ENCODE data around the gene IPO7. TPM values are rescaled to one million over a fixed set of nuclear protein-coding genes. Genes with fewer than 3 reads are reported as not detected.

IPO7 gene
- total and polyA plus RNA-seq, 2 of the 13 experiments (the other 11 are each of a cell fraction or from before 2014, with no cell fraction given) = 59.4 to 98.4 TPM

DNA sequence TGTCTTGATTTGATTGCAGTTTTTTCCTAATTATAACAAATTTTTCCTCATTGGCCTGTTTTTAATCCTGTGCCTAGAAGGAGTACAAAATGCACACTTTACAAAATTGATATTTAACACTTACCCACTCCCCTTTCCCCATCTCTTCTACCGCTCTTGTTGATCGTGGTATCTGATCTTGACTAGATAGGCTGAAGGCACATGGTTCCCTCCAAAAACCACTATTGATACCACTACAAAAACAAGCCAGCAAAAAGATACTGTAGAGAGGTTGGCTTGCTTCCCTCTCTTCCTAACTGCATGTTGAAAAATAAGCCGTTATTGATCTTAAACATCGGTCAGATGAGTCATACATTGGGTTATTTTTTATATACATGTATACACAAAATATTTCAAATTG lies 61.8 kb downstream of the IPO7 start (continued):
- TF ChIP-seq, protein P1, sequence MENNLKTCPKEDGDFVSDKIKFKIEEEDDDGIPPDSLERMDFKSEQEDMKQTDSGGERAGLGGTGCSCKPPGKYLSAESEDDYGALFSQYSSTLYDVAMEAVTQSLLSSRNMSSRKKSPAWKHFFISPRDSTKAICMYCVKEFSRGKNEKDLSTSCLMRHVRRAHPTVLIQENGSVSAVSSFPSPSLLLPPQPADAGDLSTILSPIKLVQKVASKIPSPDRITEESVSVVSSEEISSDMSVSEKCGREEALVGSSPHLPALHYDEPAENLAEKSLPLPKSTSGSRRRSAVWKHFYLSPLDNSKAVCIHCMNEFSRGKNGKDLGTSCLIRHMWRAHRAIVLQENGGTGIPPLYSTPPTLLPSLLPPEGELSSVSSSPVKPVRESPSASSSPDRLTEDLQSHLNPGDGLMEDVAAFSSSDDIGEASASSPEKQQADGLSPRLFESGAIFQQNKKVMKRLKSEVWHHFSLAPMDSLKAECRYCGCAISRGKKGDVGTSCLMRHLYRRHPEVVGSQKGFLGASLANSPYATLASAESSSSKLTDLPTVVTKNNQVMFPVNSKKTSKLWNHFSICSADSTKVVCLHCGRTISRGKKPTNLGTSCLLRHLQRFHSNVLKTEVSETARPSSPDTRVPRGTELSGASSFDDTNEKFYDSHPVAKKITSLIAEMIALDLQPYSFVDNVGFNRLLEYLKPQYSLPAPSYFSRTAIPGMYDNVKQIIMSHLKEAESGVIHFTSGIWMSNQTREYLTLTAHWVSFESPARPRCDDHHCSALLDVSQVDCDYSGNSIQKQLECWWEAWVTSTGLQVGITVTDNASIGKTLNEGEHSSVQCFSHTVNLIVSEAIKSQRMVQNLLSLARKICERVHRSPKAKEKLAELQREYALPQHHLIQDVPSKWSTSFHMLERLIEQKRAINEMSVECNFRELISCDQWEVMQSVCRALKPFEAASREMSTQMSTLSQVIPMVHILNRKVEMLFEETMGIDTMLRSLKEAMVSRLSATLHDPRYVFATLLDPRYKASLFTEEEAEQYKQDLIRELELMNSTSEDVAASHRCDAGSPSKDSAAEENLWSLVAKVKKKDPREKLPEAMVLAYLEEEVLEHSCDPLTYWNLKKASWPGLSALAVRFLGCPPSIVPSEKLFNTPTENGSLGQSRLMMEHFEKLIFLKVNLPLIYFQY (CRISPR knock-in tag; IDR thresholded peaks at IDR 0.05; ENCODE audit: borderline replicate concordance) = no peak
- TF ChIP-seq ZBTB1 (CRISPR knock-in tag; IDR thresholded peaks at IDR 0.05; ENCODE audit: borderline replicate concordance) (no peak), KDM6A (CRISPR knock-in tag; IDR thresholded peaks at IDR 0.05; ENCODE audit: low read depth) (no peak), ZEB1 (IDR thresholded peaks at IDR 0.05; ENCODE audit: insufficient replicate concordance, low read depth) (no peak), ZNF674 (CRISPR knock-in tag; IDR thresholded peaks at IDR 0.05; ENCODE audit: low read depth) (no peak), TEAD3 (CRISPR knock-in tag; optimal IDR thresholded peaks at IDR 0.05; ENCODE audit: borderline replicate concordance) (no peak), ELF4 (CRISPR knock-in tag; IDR thresholded peaks at IDR 0.05; ENCODE audit: borderline replicate concordance) (no peak), ZNF17 (CRISPR knock-in tag; IDR thresholded peaks at IDR 0.05) (no peak)
- TF ChIP-seq, protein P2, sequence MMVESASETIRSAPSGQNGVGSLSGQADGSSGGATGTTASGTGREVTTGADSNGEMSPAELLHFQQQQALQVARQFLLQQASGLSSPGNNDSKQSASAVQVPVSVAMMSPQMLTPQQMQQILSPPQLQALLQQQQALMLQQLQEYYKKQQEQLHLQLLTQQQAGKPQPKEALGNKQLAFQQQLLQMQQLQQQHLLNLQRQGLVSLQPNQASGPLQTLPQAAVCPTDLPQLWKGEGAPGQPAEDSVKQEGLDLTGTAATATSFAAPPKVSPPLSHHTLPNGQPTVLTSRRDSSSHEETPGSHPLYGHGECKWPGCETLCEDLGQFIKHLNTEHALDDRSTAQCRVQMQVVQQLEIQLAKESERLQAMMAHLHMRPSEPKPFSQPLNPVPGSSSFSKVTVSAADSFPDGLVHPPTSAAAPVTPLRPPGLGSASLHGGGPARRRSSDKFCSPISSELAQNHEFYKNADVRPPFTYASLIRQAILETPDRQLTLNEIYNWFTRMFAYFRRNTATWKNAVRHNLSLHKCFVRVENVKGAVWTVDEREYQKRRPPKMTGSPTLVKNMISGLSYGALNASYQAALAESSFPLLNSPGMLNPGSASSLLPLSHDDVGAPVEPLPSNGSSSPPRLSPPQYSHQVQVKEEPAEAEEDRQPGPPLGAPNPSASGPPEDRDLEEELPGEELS (CRISPR knock-in tag; IDR thresholded peaks at IDR 0.05) = no peak
- TF ChIP-seq, protein P3, sequence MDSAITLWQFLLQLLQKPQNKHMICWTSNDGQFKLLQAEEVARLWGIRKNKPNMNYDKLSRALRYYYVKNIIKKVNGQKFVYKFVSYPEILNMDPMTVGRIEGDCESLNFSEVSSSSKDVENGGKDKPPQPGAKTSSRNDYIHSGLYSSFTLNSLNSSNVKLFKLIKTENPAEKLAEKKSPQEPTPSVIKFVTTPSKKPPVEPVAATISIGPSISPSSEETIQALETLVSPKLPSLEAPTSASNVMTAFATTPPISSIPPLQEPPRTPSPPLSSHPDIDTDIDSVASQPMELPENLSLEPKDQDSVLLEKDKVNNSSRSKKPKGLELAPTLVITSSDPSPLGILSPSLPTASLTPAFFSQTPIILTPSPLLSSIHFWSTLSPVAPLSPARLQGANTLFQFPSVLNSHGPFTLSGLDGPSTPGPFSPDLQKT (CRISPR knock-in tag; IDR thresholded peaks at IDR 0.05; ENCODE audit: borderline replicate concordance) = no peak
- TF ChIP-seq, protein P4, sequence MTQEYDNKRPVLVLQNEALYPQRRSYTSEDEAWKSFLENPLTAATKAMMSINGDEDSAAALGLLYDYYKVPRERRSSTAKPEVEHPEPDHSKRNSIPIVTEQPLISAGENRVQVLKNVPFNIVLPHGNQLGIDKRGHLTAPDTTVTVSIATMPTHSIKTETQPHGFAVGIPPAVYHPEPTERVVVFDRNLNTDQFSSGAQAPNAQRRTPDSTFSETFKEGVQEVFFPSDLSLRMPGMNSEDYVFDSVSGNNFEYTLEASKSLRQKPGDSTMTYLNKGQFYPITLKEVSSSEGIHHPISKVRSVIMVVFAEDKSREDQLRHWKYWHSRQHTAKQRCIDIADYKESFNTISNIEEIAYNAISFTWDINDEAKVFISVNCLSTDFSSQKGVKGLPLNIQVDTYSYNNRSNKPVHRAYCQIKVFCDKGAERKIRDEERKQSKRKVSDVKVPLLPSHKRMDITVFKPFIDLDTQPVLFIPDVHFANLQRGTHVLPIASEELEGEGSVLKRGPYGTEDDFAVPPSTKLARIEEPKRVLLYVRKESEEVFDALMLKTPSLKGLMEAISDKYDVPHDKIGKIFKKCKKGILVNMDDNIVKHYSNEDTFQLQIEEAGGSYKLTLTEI (CRISPR knock-in tag; conservative IDR thresholded peaks at IDR 0.05) = no peak
- TF ChIP-seq, protein P5, sequence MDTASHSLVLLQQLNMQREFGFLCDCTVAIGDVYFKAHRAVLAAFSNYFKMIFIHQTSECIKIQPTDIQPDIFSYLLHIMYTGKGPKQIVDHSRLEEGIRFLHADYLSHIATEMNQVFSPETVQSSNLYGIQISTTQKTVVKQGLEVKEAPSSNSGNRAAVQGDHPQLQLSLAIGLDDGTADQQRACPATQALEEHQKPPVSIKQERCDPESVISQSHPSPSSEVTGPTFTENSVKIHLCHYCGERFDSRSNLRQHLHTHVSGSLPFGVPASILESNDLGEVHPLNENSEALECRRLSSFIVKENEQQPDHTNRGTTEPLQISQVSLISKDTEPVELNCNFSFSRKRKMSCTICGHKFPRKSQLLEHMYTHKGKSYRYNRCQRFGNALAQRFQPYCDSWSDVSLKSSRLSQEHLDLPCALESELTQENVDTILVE (CRISPR knock-in tag; IDR thresholded peaks at IDR 0.05) = no peak
- TF ChIP-seq, protein P6, sequence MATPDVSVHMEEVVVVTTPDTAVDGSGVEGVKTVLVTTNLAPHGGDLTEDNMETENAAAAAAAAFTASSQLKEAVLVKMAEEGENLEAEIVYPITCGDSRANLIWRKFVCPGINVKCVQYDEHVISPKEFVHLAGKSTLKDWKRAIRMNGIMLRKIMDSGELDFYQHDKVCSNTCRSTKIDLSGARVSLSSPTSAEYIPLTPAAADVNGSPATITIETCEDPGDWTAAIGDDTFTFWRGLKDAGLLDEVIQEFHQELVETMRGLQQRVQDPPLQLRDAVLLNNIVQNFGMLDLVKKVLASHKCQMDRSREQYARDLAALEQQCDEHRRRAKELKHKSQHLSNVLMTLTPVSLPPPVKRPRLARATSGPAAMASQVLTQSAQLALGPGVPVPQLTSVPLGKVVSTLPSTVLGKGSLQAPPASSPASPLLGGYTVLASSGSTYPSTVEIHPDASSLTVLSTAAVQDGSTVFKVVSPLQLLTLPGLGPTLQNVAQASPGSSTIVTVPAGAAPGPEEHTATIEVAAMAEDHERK (CRISPR knock-in tag; IDR thresholded peaks at IDR 0.05; ENCODE audit: low read depth) = no peak
- TF ChIP-seq, protein P7, sequence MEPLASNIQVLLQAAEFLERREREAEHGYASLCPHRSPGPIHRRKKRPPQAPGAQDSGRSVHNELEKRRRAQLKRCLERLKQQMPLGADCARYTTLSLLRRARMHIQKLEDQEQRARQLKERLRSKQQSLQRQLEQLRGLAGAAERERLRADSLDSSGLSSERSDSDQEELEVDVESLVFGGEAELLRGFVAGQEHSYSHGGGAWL (CRISPR knock-in tag; IDR thresholded peaks at IDR 0.05) = no peak

All from HepG2 (cell line).